Effector memory CD8-positive, alpha-beta T cell (primary cell): ENCODE data around the gene ZNF747.

Experiments used
- ATAC-seq: fragments of 150-1000 bp; cut with Tn5 transposase; replicated peaks from 2 replicates; pipeline ENCODE4 v1.10.0; 2021; ENCODE audit warnings: mild to moderate bottlenecking, moderate library complexity
- DNase-seq, 3 experiments: peaks; one replicate each; pipeline ENCODE4 v3.0.0; 2021
- H3K27ac Mint-ChIP-seq, 2 donors: one replicate each; pipeline ENCODE4 v1.8.0; 2022; ENCODE audit warnings: mild to moderate bottlenecking in 2 of 2, mixed read lengths in 2 of 2, moderate library complexity in 2 of 2
- H3K27me3 Mint-ChIP-seq, 2 donors: one replicate each; pipeline ENCODE4 v1.8.0; 2022; ENCODE audit warnings: mixed read lengths in 2 of 2
- H3K36me3 Mint-ChIP-seq: one replicate; pipeline ENCODE4 v1.8.0; 2022; ENCODE audit warnings: mild to moderate bottlenecking, moderate library complexity, mixed read lengths; ENCODE audit not compliant: insufficient read depth
- H3K4me1 Mint-ChIP-seq, 2 donors: one replicate each; pipeline ENCODE4 v1.8.0; 2022; ENCODE audit warnings: low read depth in 2 of 2, mixed read lengths in 2 of 2
- H3K4me3 Mint-ChIP-seq, 2 donors: one replicate each; pipeline ENCODE4 v1.8.0; 2022; ENCODE audit warnings: mild to moderate bottlenecking in 2 of 2, mixed read lengths in 2 of 2, moderate library complexity in 2 of 2
- H3K9me3 Mint-ChIP-seq, 2 donors: one replicate each; pipeline ENCODE4 v1.8.0; 2022; ENCODE audit warnings: mixed read lengths in 2 of 2

ZNF747 gene

DNA sequence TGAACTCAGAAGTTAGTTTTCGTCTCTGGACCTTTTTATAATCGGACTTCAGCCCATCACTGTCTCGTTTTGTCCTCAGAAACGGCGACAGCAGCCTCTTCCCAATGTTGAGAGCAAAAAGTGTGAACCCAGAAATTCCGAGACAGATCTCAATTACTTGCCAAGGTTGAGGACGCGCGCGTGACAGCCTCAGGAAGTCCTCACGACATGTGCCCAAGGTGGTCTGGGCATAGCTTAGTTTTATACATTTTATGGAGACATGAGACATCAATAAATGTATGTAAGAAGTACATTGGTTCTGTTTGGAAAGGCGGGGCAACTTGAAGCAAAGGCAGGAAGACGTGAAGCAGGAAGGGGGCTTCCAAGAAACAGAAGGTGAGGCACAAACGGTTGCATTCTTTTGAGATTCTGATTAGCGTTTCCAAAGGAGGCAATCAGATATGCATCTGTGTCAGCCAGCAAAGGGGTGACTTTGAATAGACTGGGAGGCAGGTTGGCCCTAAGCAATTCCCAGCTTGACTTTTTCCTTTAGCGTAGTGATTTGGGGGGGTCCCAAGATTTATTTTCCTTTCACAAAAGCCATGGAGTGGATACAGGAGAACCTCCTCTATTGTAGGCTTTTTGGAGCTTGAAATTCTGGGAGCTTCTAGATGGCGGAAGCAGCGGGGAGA, 583 bp upstream of the ZNF747 start:
- Mint-ChIP-seq H3K27ac (peak overlapping the region; percentile 97 to 98), H3K27me3 (no peaks in the 10 kb centered on the region), H3K4me3 (peak overlapping the region; percentile 97 to 99), H3K9me3 (no peaks in the 10 kb centered on the region), H3K36me3 (peaks cover 26% of the 10 kb centered on the region), H3K4me1 (peaks cover 18 to 19% of the 10 kb centered on the region in 2 donors)
- peak; percentile 31 for ATAC-seq
- no peak for DNase-seq

- ATAC-seq (no peak), DNase-seq (no peak)
- no peaks in the 10 kb centered on the region for H3K27me3 Mint-ChIP-seq
- H3K27ac Mint-ChIP-seq, result peak overlapping the region; percentile 97 to 98
- no peaks in the 10 kb centered on the region for H3K9me3 Mint-ChIP-seq
- H3K4me3 Mint-ChIP-seq, result peak overlapping the region; percentile 97 to 99
- H3K36me3 Mint-ChIP-seq, result peaks cover 26% of the 10 kb centered on the region
- H3K4me1 Mint-ChIP-seq, result peaks cover 18 to 19% of the 10 kb centered on the region in 2 donors
These were observed 800 bp downstream of the ZNF747 start for GRCh38 chr16:30533748-30534367.

DNA sequence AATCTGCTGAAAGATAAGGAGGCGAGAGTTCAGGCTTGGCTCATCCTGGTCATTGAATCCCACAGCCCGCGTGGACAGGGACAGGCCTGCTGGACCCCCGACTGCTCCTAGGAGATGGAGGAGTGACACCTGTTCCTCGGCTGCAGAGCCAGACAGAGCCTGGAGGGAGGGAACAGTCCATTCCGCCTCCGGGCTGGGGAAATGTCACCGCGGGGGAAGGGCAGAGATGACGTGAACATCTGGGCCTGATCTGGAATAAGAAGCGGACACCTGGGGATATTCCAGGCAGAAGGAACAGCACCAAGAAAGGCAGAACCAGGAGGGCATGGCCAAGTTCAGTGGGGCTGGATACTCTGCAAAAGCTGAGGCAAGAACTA, 1.5 kb downstream of the ZNF747 start:
- no peaks in the 10 kb centered on the region for H3K27me3 Mint-ChIP-seq
- peak overlapping the region; percentile 56 to 79 for H3K4me3 Mint-ChIP-seq
- H3K36me3 Mint-ChIP-seq, result peaks cover 20% of the 10 kb centered on the region
- H3K9me3 Mint-ChIP-seq, result no peaks in the 10 kb centered on the region
- ATAC-seq (no peak), DNase-seq (no peak)
- H3K27ac Mint-ChIP-seq, result peak overlapping the region in 1 of 2 donors; percentile 98
- H3K4me1 Mint-ChIP-seq, result peaks cover 18 to 22% of the 10 kb centered on the region in 2 donors

- Mint-ChIP-seq H3K9me3 (no peaks in the 10 kb centered on the region), H3K27ac (peak overlapping the region; percentile 69 to 98), H3K36me3 (peaks cover 19% of the 10 kb centered on the region), H3K4me1 (peaks cover 24 to 26% of the 10 kb centered on the region in 2 donors), H3K4me3 (peak overlapping the region; percentile 56 to 79), H3K27me3 (no peaks in the 10 kb centered on the region)
- ATAC-seq, result no peak
- no peak for DNase-seq
These were observed 2.1 kb downstream of the ZNF747 start for GRCh38 chr16:30532285-30533145.

- Mint-ChIP-seq H3K4me1 (peaks cover 23 to 24% of the 10 kb centered on the region in 2 donors), H3K27ac (peak overlapping the region in 1 of 2 donors; percentile 51), H3K4me3 (no peak overlapping the region), H3K36me3 (peaks cover 25% of the 10 kb centered on the region), H3K27me3 (no peaks in the 10 kb centered on the region), H3K9me3 (no peaks in the 10 kb centered on the region)
- ATAC-seq (no peak), DNase-seq (no peak)
These were observed 4.3 kb downstream of the ZNF747 start for GRCh38 chr16:30530163-30531037.

DNA sequence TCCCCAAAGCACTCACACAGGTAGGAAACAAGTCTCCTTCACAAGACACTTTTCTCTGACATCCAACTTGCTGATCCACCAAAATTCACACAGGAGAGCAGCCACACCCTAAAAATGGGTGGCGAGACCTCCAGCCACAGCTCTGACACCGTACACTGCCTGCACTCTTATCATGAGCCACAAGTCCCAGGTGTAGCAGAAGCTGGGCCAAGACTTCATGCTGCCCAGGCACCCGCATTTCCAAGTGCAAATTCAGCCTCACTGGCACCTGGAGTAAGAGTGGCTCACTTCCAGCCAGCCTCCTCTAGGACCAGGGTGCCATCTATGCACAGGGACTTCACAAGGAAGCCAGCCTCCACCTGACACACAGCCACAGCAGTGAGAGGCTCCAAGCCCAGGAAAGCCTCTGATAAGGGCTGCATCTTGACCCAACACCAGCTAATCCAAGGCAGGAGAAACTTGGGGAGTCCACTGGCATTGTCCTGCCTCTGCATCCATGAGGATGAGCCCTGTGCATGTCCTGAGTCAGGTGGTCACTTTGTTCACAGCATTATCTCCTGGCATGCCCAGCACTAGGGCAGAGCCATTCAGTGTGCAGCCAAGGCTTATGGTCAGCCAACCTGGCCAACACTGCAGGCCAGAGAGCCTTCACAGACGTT, 5.7 kb downstream of the ZNF747 start:
- Mint-ChIP-seq H3K4me3 (peak overlapping the region; percentile 25 to 88), H3K27ac (peak overlapping the region in 1 of 2 donors; percentile 88), H3K36me3 (peaks cover 21% of the 10 kb centered on the region)

DNA sequence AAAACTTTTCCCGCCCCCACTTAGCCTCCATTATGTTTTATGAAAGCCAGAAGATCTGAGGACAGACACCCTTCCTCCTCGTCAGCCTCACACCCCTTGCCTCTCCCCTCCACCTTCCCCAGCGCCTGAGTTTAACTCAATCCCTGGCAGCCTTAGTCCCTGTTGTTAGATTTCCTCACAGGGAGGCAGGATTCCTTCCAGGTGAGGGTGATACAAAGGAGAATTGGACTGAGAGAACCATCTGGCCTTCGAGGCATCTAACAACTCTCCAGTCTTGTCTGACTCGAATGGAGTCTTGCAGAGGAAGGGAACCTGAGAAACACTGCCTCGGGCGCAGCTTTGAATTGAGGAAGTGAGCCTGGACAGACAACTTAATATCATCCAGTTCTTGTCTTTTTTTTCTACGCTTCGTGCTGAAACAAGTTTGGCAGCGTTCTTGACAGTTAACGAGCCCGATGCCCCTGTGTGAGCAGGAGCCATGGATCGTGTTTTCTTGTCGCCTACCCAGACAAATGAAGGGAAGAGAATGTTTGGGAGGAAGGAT, 7.0 kb downstream of the ZNF747 start:
- peaks cover 22% of the 10 kb centered on the region for H3K36me3 Mint-ChIP-seq
- DNase-seq (no peak), ATAC-seq (no peak)
- H3K9me3 Mint-ChIP-seq, result no peaks in the 10 kb centered on the region
- H3K27me3 Mint-ChIP-seq, result no peaks in the 10 kb centered on the region
- peaks cover 14 to 19% of the 10 kb centered on the region in 2 donors for H3K4me1 Mint-ChIP-seq
- H3K4me3 Mint-ChIP-seq, result peak overlapping the region; percentile 88
- H3K27ac Mint-ChIP-seq, result peak overlapping the region; percentile 88

More for the DNA sequence above, 5.7 kb downstream of the ZNF747 start:
- DNase-seq, result no peak
- peaks cover 18 to 19% of the 10 kb centered on the region in 2 donors for H3K4me1 Mint-ChIP-seq
- H3K9me3 Mint-ChIP-seq, result no peaks in the 10 kb centered on the region
- ATAC-seq, result no peak
- H3K27me3 Mint-ChIP-seq, result no peaks in the 10 kb centered on the region

- H3K4me1 Mint-ChIP-seq, result peaks cover 15 to 24% of the 10 kb centered on the region in 2 donors
- H3K4me3 Mint-ChIP-seq, result peak overlapping the region; percentile 88
- H3K9me3 Mint-ChIP-seq, result no peaks in the 10 kb centered on the region
- ATAC-seq (peak; percentile 80), DNase-seq (peak; percentile 69 to 83 (median 79))
- peaks cover 26% of the 10 kb centered on the region for H3K36me3 Mint-ChIP-seq
- peak overlapping the region; percentile 88 for H3K27ac Mint-ChIP-seq
- H3K27me3 Mint-ChIP-seq, result no peaks in the 10 kb centered on the region
These were observed 7.6 kb downstream of the ZNF747 start for GRCh38 chr16:30526823-30527634.

DNA sequence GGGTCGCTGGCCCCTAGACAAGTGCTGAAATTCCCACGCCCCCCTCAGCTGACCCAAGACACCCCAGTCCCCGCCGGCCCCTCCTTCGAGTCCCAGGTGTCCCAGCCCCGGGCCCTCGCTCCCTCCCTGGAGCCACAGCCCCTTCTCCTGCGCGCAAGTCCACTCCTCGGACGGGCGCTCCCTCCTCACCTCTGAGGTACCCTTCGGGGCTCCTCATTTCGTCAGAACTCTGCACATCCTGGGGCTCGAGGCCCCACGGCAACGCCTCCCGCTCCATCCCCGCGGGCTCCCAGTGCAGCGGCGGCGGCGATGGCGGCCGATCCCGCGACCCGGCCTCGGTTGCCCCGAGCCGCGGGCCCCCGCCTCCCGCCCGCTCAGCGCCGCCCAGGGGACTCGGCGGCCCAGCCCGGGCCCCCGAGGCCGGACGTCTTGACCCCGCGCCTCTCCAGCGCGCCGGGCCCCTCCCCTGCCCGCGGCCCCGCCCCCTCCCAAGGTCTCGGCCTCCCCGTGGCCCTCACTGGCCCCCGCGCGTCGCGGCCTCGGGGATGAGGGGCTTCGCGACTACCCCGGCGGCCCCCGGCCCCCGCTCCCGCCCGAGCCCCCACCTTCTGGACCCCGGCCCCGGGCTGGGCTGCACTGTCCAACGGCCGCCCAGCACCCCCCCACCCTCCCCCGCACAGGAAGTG, 8.4 kb downstream of the ZNF747 start, which contains the start of gene ZNF768:
TSS of gene ZNF768 (minus strand) at position 430 of the 686 bp plus-strand sequence. CDS start at position 277, 153 bp downstream.
- no peaks in the 10 kb centered on the region for H3K9me3 Mint-ChIP-seq
- peak within 1 kb of the TSS; percentile 88 for H3K4me3 Mint-ChIP-seq
- H3K27ac Mint-ChIP-seq, result peak within 1 kb of the TSS; percentile 88
- DNase-seq (no peak), ATAC-seq (peak; percentile 15)
- H3K36me3 Mint-ChIP-seq, result peaks cover 34% of the 10 kb centered on the region
- H3K27me3 Mint-ChIP-seq, result no peaks in the 10 kb centered on the region
- H3K4me1 Mint-ChIP-seq, result peaks cover 15 to 25% of the 10 kb centered on the region in 2 donors

DNA sequence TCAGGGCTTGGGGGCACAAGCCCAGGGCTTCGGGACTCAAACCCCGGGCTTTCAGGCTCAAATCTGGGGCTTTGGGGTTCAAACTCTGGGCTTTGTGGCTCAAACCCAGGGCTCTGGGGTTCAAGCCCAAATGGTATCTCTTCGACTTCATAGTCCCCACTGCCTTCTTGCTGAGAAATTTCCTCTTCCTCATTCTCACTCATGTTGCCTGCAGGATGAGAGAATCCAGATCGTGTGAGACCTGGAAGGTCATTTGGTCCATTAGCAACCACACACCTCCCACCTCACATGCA, 8.9 kb downstream of the ZNF747 start:
- Mint-ChIP-seq H3K4me1 (peaks cover 15 to 25% of the 10 kb centered on the region in 2 donors), H3K27ac (no peak overlapping the region), H3K36me3 (peaks cover 36% of the 10 kb centered on the region), H3K9me3 (no peaks in the 10 kb centered on the region), H3K27me3 (no peaks in the 10 kb centered on the region), H3K4me3 (peak overlapping the region; percentile 67 to 74)
- DNase-seq, result no peak
- no peak for ATAC-seq
